GM19372 (cell line): ENCODE data around the gene RCL1.
A peak's percentile ranks its signal among the peaks of the same experiment; 100 is the strongest.
"Not testable (repeated sequence)": the region's sequence is repeated elsewhere in the genome, so short reads cannot be mapped to it uniquely, and the experiment has no call there.

ENCODE experiments used
- ATAC-seq: cut with Tn5 transposase; IDR thresholded peaks from one replicate; pipeline ENCODE4 v1.9.1; 2021; ENCODE audit warnings: mild to moderate bottlenecking, low read depth, moderate library complexity; ENCODE audit not compliant: unreplicated experiment

Gene RCL1

DNA sequence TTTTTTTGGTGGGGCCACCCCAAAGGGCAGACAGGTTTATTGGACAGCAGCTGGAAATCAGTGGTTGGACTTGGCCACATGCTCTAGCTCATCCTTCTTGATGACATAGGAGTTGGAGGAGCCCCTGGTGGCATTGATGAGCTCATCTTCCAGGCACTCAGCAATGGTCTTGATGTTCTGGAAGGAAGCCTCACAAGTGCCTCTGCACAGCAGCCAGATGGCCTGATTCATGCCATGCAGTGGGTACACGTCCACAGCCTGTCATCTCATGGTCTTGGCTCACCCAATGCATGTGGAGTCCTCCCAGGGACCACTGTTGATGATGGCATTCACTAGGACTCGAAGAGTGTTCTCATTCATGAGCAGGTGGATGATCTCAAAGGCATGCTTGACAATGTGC is 11.3 kb upstream of the RCL1 start:
- no peak for ATAC-seq

DNA sequence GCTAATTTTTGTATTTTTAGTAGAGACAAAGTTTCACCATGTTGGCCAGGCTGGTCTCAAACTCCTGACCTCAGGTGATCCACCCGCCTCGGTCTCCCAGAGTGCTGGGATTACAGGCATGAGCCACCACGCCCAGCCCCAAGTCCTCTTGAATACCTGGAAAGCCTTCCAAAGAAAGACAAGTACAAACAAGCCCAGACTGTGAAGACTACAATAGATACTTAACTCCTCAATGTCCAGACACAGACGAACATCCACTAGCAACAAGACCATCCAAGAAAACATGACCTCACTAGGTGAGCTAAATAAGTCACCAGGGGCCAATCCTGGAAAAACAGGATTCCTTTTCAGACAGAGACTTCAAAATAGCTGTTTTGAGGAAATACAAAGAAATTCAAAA is 9.6 kb upstream of the RCL1 start:
- ATAC-seq, result not testable (repeated sequence)

DNA sequence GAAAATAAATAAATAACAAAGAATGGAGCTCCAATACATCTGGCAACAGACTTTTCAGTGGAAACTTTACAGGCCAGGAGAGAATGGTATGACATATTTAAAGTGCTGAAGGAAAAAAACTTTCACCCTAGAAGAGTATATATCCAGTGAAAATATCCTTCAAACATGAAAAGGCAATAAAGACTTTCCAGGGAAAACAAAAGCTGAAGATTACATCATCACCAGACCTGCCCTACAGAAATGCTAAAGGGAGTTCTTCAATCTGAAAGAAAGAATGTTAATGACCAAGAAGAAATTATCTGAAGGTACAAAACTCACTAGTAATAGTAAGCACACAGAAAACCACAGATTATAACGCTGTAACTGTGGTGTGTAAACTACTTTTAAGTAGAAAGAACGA is 8.3 kb upstream of the RCL1 start:
- no peak for ATAC-seq

DNA sequence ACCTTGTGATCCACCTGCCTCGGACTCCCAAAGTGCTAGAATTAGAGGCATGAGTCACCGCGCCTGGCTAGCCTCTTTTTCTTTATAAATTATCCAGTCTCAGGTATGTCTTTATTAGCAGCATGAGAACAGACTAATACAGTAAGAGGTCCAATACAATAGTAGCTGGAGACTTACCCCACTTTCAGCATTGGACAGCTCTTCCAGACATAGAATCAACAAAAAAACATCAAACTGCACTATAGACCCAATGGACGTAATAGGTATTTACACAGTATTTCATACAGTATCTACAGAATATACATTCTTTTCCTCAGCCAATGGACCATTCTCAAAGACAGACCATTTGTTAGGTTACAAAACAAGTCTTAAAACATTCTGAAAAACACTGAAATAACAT is 6.1 kb upstream of the RCL1 start:
- no peak for ATAC-seq

DNA sequence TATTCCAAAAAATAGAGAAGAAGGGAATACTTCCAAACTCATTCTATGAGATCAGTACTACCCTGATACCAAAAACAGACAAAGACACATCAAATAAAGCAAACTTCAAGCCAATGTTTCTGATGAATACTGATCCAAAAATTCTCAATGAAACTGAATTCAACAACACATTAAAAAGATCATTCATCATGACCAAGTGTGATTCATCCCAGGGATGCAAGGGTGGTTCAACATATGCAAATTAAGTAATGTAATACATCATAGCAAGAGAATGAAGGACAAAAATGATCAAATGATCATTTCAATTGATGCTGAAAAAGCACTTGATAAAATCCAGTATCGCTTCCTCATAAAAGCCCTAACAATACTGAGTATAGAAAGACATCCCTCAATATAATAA is 4.9 kb upstream of the RCL1 start:
- ATAC-seq, result no peak

DNA sequence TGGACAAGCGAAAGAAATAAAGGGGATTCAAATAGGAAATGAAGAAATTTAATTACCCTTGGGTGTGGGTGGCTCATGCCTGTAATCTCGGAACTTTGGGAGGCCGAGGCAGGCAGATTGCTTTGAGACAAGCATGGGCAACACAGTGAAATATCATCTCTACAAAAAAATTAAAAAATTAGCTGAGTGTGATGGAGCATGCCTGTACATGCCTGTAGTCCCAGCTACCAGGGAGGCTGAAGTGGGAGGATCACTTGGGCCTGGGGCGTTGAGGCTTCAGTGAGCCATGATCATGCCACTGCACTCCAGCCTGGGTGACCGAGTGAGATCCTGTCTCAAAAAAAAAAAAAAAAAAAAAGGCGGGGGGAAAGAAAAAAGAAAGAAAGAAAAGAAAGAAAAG is 4.0 kb upstream of the RCL1 start:
- no peak for ATAC-seq

DNA sequence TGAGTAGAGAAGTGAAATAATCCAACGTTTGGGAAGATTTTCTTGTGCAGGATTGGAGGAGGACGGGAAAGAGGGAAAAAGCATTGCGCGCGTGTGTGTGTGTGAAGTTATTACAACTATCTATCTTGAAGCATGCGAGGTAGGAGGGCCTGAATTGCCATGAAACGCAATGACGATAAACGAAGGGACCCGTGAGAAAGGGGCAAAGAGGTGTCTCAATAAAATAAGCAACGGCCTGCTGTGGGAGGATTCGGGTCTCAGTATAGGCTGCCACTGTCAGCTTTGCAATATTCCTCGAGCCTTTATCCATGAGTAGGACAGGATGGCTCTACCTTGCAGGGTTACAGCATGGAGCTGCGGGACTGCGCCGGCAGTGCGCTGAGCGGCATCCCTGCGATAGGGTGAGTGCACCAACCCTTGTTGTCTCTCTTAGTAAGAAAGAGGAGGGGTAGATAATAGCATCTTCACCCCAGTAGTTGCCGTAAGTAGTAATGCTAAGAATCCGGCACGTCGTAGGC is 631 bp upstream of the RCL1 start:
- ATAC-seq, result peak; percentile 25

DNA sequence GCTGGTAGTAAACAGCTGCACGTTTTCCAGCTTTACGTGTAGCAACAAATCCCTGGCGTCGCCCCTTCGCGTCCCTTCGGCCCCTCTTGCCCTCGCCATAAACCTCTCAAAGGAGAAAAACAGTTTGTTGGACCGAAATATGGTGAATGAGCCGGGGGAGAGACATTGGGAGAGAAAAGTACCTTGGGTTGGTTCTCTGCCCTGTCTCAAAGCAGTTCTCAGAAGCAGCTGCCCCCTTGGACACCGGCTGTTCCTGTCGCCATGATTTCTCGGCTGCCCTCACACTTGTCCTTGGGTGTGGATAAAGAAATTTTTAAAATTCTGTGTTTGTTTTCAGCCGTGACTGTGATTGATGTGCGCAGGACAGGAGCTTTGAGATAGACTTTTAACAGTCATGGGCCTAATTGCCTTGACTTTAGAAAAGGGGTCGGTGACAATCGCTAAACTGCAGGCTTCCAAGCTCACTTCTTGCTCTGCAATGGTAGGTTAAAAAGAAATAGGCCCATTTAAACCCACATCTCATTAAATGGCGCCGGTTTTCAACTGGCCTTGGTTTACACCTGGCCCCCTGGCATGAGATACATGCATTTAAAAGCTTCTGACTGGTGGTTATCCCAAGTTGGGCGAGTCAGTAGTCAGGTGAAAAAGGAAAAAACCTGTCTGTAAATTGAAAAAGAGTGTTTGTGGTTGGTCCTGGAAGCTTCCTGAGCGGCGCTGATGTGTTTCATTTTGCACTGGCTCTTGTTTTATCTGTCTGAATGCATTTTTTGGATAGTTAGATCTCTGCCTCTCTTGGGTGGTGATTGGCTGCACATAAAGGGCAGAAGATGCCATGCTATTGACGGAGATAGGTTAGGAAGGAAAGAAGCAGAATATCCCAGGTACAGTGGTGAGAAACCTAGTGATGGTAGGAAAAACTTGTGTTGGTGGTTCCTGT is 983 bp downstream of the RCL1 start:
- ATAC-seq, result no peak

DNA sequence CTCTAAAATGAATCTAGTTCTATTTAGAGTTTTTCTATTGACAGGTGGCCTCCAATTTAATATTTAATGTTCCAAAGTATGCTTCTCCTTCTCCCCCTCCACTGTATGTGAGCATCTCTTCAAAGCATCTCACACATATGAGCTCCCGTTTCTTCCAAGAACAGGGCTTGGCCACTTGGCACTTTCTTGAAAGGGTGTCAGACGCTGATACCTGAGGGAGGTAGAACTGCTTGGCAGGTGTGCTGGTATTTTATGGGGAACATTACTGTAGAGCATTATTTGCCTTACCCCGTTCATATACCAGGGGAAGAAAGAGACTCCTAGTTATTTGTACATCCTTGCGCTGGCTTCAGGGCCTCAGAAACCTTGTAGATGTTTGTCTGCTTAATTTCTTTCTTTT is 1.9 kb downstream of the RCL1 start:
- ATAC-seq, result no peak

DNA sequence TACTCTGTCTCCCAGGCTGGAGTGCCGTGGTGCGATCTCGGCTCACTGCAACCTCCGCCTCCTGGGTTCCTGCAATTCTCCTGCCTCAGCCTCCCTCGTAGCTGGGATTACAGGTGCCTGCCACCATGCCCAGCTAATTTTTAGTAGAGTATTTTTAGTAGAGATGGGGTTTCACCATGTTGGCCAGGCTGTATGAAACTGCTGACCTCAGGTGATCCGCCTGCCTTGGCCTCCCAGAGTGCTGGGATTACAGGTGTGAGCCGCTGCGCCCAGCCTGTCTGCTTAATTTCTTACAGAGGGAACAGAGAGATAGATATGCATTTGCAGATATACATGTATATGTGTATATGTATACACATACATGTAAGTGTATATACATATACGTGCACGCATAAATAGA is 2.4 kb downstream of the RCL1 start:
- ATAC-seq, result not testable (repeated sequence)

DNA sequence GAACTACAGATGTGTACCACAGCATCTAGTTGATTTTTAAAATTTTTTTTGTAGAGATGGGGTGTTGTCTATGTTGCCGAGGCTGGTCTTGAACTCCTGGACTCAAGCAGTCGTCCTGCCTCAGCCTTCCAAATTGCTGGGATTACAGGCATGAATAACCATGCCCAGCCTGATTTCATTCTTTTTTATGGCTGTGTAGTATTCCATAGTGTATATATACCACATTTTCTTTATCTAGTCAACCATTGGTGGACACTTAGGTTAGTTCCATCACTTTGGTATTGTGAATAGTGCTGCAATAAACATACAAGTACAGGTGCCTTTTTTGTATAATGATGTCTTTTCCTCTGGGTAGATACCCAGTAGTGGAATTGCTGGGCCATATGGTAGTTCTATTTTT is 3.8 kb downstream of the RCL1 start:
- no peak for ATAC-seq

DNA sequence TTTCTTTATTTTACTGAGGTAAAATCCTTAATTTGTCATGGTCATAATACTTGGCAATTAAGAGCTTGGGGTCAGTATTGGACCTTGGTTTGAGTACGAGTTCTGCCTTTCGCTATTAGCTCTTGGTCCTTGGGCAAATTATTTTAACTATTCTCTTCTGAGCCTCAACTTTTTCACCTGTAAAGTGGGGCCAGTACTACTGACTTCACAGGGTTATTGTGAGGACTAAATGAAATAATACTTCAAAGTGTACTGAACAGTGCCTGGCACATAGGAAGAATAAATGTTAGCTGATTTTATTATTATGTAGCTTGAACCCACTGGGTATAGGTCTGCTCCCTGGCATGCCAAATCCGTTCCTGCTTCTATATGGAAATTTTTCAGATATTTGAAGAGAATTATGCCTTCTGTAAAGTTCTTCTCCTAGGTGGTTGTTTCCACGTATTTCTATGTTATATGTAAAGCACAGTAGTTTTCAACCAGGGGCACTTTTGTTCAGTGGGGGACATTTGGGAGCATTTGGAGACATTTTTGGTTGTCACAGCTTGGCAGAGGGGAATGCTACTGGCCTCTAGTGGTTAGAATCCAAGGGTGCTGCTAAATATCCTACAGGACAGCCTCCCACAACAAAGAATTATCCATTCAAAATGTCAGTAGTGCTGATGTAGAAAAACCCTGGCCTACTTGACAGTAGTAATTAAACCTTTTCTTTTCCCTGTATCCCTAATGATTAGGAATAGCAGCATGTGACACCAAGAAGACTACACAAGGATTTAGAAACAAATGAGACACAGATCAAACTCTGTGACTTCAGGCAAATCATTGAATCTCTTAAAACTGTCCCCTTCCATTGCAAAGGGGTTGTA is 4.5 kb downstream of the RCL1 start:
- no peak for ATAC-seq

DNA sequence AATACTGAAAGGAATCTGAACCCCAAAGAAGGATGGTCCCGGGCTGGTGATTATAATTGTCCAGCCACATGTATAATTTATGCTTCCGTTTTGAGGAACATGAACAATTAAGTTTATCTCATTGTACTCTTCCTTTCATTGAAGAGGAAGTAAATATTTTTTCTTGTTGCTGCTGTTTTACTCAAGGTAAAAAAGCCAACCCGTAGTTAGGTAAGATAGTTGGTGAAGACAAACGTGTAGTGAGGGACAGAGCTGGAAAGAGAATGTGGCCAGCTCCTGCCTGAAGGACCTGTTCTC is 5.1 kb downstream of the RCL1 start:
- no peak for ATAC-seq

DNA sequence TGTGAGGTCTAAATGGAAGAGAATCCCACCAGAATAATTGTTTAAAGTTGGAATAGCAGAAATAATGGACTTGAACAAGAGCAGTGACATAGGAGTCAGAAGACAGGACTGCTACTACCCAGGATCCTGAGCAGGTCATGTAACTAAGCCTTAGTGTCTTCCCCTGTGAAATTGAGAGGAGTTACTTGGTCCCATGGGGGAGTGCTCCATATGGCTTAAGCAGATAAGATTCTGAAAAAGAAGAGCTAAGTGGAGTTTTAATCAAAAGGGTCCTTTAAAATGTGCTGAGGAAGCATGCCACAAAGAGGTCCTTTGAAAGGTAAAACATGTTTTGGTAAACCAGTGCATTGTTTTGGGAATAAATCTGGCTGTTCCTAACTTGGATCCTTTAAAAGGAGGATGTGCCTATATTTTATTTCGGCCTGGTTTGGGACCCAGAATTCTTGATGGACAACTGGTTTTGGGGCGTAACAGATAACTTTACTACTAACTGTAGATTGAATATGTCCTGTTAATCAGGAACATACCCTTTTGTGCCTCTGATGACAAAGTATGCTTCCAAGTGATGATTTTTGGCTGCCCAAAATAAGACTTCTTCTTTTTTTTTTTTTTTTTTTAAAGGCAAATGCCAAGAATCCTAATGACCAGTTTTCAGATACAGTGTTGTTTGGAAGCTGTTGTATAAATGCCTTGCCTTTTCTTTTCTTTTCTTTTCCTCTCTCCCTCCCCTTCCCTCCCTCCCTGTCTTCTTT is 5.7 kb downstream of the RCL1 start:
- ATAC-seq, result no peak

DNA sequence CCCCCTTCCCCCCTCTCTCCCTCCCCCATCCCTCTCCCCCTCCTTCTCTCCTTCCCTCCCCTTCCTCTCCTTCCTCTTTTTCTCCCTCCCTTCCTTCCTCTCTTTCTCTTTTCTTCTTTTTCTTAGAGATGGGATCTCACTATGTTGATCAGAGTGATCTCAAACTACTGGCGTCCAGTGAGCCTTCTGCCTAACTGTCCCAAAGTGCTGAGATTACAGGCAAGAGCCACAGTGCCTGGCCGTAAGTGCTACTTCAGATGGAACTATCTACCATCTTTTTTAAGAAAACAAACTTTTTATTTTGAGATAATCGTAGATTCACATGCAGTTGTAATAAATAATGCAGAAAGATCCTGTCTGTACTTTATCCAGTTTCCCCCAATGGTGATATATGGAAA is 6.3 kb downstream of the RCL1 start:
- ATAC-seq, result no peak

DNA sequence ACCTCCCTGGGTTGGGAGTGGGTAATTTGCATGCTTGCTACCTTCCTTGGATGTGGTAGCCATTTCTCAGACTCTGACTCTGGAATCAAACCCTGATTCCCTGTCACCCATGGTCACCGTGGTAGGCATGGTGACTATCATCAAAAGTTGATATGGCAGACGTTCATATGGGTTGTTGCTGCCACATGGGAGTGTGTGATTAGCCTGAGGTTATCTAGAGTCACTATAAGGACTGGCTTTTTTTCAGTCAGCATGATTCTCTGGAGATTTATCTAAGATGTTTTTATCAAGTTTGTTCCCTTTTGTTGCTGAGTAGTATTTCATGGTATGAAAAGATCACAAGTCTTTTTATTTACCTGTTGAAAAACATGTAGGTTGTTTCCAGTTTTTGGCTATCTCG is 7.0 kb downstream of the RCL1 start:
- ATAC-seq, result no peak

DNA sequence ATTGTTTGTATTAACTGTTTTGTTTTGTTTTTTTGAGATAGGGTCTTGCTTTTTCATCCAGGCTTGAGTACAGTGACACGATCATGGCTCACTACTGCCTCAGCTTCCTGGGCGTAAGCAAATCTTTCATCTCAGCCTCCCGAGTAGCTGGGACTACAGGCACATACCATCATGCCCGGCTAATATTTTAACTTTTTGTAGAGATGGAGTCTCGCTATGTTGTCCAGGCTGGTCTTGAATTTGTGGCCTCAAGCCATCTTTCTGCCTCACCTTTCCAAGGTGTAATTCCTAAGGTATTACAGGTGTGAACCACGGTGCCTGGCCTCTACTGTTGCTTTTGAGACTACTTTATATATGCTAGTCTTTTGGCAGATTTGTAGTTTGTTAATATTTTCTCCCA is 8.4 kb downstream of the RCL1 start:
- no peak for ATAC-seq

DNA sequence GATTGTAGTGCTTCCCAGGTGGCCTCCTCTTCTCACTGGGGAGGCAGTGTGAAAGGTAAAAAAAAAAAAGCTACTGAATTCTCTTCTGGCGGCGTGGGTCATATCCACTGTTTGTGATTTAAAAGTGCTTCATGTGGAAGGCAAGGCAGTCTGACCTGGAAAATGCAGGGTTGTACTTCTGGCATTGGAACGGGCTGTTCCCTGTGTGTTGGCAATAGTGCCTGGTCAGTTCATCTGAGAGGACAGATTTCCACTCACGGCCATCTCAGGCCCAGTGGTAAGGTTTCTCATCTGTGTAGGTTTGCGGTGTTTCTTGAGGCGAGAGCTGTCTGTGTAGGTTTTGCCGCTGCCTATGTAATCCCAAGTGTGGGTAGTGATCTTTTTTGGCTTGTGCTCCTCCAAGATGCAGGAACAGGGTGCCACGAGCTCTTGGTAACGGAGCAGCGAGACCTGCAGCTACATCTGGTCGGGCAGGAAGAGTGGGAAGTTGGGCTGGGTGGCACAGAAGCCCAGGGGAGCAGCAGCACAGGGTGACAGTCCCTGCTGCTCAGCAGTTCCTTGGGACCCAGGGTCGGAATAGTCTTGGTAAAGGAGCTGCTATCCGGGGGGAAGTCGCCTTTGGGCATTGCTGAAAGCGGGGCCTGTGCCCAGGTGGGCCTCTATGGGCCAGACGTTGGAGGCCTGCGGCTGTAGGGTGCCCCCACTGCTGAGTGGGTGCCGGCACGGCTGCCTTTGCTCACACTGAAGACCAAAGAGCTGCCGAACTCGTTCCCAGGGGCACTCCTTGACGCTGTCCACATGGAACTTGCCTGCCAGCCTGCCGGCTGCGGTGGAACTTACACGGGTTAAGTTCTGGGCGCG is 11.2 kb downstream of the RCL1 start:
- no peak for ATAC-seq

DNA sequence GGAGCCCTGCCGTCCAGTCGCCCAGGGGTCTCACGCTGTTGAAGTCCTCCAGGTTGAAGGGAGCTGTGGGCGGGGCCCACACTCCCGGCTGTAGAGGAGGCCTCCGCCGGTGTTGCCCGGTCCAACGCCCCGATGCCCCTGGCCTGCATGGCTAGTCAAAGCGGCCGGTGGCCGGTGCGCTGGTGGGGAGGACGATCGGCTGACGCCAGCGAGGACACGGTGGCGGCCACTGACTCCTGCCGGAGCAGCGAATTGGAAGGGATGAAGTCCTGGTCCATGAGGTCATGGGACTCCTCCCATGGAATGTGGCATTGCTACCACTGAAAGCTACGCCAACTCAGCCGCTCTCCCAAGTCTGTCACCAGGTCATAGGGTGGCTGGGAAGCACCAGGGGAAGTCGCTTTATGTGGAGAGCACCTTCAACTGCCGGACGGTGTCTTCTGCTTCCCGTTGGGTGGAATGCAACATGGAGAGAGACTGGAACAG is 11.8 kb downstream of the RCL1 start:
- no peak for ATAC-seq
